Middle frontal gyrus (tissue), 1 donor: ENCODE measurements around the gene CHD9NB.

Experiments used
- DNase-seq: peaks from one replicate; pipeline ENCODE4 v3.0.0-alpha.2; 2015; ENCODE audit warnings: low spot score; ENCODE audit errors: extremely low spot score

CHD9NB gene

DNA sequence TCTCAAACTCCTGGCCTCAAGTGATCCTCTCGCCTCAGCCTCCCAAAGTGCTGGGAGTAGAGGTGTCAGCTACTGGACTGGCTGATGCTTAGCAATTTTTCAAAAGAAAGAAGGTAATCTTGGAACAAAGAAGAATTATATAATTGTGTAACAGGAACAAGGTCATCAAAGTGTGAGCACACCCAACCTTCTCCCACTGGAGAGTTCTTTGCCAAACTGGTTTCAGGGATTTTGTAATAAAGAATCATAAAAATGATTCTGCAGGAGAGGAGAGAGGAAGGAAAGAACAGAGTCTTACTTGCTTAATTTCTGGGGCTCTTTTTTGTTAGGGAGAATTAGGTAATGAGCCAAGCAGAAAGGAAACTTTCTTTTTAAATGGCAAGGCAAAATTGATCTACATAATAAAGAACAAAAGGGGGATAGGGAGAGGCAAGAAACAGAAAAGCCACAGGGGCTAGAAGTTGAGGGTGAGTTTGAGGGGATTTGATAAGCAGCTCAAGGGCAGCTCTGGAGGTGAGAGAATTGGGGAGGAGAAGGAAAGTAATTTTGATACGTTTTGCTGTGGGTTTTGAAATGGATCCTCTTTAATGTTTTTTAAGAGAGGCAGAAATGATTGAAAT is 21.3 kb downstream of the CHD9NB start:
- no peak for DNase-seq

DNA sequence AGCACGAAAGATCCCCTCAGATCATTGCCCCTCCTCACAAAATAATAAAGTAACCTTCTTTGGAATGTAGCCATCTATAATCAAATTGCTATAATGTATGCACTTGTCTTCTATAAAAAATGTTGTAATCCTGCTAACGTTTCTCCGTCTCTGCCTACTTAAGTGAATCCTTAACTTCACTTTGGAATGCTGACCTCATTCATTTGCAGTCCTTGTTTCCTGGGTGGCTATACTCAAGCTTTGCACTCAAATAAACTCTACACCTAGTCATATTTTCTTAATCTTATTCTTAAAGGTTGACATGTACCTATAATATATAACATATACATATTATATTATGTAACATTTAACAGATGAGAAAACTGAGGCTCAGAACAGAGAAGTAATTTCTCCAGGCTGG is 22.7 kb downstream of the CHD9NB start:
- no peak for DNase-seq

DNA sequence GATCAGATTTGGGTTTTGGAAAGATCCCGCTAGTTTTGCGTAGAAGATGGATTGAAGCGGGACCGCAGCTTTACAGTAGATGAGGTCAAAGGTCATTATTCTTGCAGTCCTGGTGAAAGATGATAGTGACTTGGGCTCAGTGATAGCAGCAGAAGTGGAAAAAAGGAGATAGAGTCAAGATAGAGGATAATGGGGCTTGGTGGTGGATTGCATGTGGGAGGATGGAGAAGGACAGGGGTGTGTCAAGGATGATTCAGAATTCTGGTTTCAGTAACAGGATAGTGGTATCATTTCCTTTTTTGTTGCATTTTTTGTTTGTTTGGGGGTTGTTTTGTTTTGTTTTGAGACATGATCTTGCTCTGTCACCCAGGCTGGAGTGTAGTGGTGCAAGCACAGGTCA is 28.7 kb downstream of the CHD9NB start:
- no peak for DNase-seq

DNA sequence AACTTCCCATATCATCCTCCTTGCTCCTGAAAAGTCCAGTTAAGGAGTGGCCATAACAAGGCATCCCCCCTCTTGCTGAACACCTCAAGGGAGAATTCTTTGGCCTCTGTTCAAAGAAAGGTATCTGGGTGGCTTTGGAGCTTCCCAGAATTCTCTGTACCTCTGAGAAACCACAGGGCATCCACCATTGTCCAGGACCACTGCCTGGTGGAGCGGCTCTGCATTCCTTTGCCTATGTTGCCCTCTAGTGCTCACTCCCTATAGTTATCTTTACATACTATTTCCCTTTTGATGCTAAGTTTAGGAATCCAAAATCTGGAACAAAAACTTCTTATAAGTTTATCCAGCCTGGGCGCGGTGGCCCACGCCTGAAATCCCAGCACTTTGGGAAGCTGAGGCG is 30.3 kb downstream of the CHD9NB start:
- peak; percentile 41 for DNase-seq

DNA sequence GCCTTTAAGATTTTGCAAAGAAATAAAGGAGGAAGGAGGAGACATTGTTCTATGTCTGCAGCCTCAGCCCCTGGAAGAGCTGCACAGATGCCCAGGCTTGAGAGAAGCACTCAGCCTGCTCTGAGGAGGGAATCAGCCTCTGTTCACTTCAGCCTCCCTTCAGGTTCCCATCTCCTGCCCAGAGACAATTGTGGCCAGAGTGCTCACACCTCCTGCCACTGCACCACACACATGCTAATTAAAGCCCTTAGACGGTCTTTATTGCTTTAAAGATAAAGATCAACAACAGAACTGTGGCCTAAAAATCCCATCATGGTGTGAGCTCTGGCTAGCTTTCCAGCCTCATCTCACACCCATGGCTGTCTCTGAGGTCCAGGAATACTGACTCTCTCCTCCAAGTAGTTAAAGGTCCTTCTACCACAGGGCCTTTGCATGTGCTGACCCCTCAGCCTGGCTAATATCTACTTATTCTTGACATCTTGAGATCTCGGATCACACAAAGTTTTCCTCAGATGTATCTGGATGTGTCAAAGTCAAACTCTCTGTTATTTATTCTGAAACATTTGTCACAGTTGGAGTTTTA is 33.8 kb downstream of the CHD9NB start:
- no peak for DNase-seq

DNA sequence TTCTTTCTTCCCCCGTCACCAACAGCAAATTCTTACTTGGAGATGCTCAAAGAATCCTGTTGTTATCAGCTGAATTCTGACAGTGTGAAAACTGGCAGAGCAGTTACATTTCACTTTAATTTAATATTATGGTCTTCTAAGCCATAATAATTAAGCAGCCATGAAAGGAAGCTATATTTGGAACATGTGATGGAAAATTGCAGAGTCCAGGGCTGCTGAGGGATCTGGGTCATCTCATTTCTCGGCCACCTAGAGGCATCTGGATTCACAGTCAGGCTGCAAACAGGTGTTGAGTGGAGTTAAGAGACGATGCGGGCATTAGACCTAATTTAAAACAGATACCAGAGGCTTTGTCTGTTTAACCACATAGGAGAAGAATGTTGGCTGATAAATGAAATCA is 38.4 kb downstream of the CHD9NB start:
- no peak for DNase-seq

DNA sequence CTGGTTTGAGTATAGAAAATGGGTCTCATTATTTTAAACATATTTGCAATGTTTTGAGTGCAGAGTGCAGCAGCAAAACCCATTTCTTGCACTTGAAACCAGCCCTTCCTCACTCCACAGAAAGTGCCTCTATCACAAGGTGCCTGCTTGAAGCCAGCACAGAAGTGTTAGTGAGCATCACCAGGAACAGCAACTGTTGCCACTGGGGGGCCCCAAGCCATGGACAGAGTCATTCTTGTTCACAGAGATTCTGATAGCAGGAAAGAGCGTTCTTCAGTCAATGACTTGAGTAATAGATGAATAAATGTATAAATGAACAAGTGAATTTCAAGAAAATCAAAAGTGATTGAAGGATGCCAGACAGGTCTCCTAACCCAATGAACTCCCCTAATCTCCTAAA is 45.6 kb downstream of the CHD9NB start:
- no peak for DNase-seq

DNA sequence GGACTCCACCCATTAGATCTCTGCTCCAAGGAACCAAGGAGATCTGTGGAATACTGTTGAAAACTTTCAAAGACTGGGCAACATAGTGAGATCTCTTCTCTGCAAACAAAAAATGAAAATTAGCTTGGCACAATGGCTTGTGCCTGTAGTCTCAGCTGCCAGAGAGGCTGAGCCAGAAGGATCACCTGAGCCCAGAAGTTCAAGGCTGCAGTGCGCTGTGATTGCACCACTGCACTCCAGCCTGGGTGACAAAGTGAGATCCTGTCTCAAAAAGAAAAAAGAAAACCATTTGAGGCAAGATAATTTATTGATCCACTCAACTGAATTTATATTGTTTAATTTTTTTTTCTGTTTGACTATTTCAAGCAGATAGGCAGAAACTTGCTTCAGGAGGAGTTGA is 54.8 kb downstream of the CHD9NB start:
- DNase-seq: no peak

DNA sequence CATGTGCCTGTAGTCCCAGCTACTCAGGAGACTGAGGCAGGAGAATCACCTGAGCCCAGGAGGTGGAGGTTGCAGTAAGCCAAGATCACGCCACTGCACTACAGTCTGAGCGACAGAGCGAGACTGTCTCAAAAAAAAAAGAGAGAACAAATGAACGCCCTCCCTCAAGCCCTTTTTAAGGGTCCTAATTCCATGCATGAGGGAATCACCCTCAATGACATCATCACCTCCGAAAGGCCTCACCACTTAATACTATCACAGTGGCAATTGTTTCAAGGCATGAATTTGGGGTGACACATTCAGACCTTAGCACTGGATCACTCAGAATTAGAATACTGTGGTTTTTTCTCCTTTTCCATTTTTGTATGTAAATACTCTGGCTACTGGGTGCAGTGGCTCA is 57.8 kb downstream of the CHD9NB start:
- DNase-seq: no peak

DNA sequence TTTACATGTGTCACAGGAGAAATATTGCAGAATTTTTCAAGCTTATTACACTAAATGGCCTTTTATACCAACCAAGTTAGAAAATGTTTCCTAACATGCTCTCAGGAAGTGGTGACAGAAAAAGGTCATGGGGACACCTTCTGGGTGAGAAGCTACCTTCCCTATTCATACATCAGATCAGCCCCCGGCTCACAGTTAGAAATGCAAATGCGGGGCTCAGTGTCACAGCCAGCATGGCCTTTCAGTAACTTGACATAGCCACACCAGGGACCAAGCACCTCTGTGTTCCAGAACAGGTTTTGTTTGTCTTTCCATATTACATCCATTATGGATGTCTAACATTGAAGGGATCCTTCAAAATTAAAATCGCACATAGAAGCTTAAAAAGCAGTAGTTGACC is 59.5 kb downstream of the CHD9NB start:
- DNase-seq: no peak

DNA sequence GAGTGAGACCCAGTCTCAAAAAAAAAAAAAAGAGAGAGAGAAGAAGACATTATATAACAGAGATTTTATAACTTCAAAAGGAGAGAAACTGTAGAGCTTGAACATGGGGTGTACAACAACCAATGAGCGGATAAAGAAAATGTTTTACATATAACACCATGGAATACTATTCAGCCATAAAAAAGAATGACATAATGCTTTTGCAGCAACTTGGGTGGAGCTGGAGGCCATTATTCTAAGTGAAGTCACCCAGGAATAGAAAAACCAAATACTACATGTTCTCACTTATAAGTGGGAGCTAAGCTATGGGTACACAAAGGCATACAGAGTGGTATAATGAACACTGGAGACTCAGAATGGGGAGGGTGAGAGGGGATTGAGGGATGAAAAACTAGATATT is 61.1 kb downstream of the CHD9NB start:
- no peak for DNase-seq
